IPS DF 6.9 (cell line): ENCODE results near the gene TTLL11.

ENCODE experiments used
- DNase-seq: peaks from one replicate; pipeline ENCODE4 v3.0.0-alpha.2; 2013; ENCODE audit warnings: low read depth, low spot score
- H3K27ac ChIP-seq: one replicate; pipeline ENCODE4 v1.5.1; 2013; ENCODE audit warnings: low read length, control low read depth
- H3K27me3 ChIP-seq: 2 replicates; pipeline ENCODE4 v1.6.1; 2013; ENCODE audit warnings: mild to moderate bottlenecking, low read length; ENCODE audit not compliant: control insufficient read depth, insufficient read depth
- H3K36me3 ChIP-seq: 2 replicates; pipeline ENCODE4 v1.6.1; 2013; ENCODE audit warnings: low read length; ENCODE audit not compliant: control insufficient read depth, insufficient read depth
- H3K4me1 ChIP-seq: 2 replicates; pipeline ENCODE4 v1.6.1; 2013; ENCODE audit warnings: low read length; ENCODE audit not compliant: control insufficient read depth, insufficient read depth
- H3K4me3 ChIP-seq: 2 replicates; pipeline ENCODE4 v1.5.1; 2013; ENCODE audit warnings: mild to moderate bottlenecking, low read length
- H3K9me3 ChIP-seq: 2 replicates; pipeline ENCODE4 v1.6.1; 2013; ENCODE audit warnings: low read length, inconsistent platforms; ENCODE audit not compliant: control insufficient read depth, insufficient read depth
- WGBS: extraction: QIAGEN DNeasy Blood & Tissue Kit; methylation state at CpG from one replicate; pipeline ENCODE4 v1.1.7; 2013; ENCODE audit warnings: mixed read lengths, missing lambda C conversion rate; ENCODE audit not compliant: insufficient read length, insufficient coverage; 5-methylcytosine and 5-hydroxymethylcytosine counted together

TTLL11 gene

GRCh38 chr9:122029898-122030297, 63.2 kb downstream of the TTLL11 start:
- no CpG with 5 or more reads among the region's 3 CpGs for WGBS
- Histone ChIP-seq H3K9me3 (no peaks in the 10 kb centered on the region), H3K27me3 (no peaks in the 10 kb centered on the region)

GRCh38 chr9:122028089-122028488, 65.0 kb downstream of the TTLL11 start:
- Histone ChIP-seq H3K27me3 (no peaks in the 10 kb centered on the region), H3K9me3 (no peaks in the 10 kb centered on the region), H3K36me3 (no peaks in the 10 kb centered on the region), H3K4me1 (no peaks in the 10 kb centered on the region), H3K27ac (no peak overlapping the region), H3K4me3 (no peak overlapping the region)
- no peak for DNase-seq
- no CpG with 5 or more reads among the region's 1 CpG for WGBS

More at GRCh38 chr9:122029898-122030297, 63.2 kb downstream of the TTLL11 start:
- no peak for DNase-seq
- H3K36me3 ChIP-seq = no peaks in the 10 kb centered on the region
- H3K4me3 ChIP-seq = no peak overlapping the region
- no peaks in the 10 kb centered on the region; the same call in 1 of the 2 replicates for H3K4me1 ChIP-seq
- no peak overlapping the region for H3K27ac ChIP-seq

GRCh38 chr9:122020398-122020797, 72.7 kb downstream of the TTLL11 start:
- H3K4me3 ChIP-seq = no peak overlapping the region

GRCh38 chr9:122016744-122017143, 76.4 kb downstream of the TTLL11 start:
- Histone ChIP-seq H3K27me3 (no peaks in the 10 kb centered on the region), H3K4me3 (no peak overlapping the region), H3K4me1 (peaks cover 7% of the 10 kb centered on the region), H3K36me3 (no peaks in the 10 kb centered on the region), H3K27ac (no peak overlapping the region), H3K9me3 (no peaks in the 10 kb centered on the region)
- no peak for DNase-seq
- WGBS = no CpG with 5 or more reads among the region's 6 CpGs

More at GRCh38 chr9:122020398-122020797, 72.7 kb downstream of the TTLL11 start:
- Histone ChIP-seq H3K27me3 (no peaks in the 10 kb centered on the region), H3K9me3 (no peaks in the 10 kb centered on the region), H3K27ac (no peak overlapping the region), H3K4me1 (peaks cover 5% of the 10 kb centered on the region), H3K36me3 (no peaks in the 10 kb centered on the region)
- DNase-seq = no peak
- WGBS = no CpG with 5 or more reads among the region's 2 CpGs

GRCh38 chr9:122016309-122016708, 76.8 kb downstream of the TTLL11 start:
- no CpG with 5 or more reads among the region's 7 CpGs for WGBS
- Histone ChIP-seq H3K27ac (no peak overlapping the region), H3K4me3 (no peak overlapping the region), H3K27me3 (no peaks in the 10 kb centered on the region), H3K36me3 (no peaks in the 10 kb centered on the region), H3K4me1 (peaks cover 7% of the 10 kb centered on the region), H3K9me3 (no peaks in the 10 kb centered on the region)
- no peak for DNase-seq

- Histone ChIP-seq H3K27me3 (no peaks in the 10 kb centered on the region), H3K27ac (no peak overlapping the region), H3K9me3 (no peaks in the 10 kb centered on the region), H3K36me3 (no peaks in the 10 kb centered on the region), H3K4me1 (peaks cover 4% of the 10 kb centered on the region; the same call in 1 of the 2 replicates), H3K4me3 (no peak overlapping the region)
- no CpG with 5 or more reads among the region's 11 CpGs for WGBS
- DNase-seq = no peak
Measured at GRCh38 chr9:122015170-122015821, 77.8 kb downstream of the TTLL11 start.

GRCh38 chr9:122011818-122012498, 81.2 kb downstream of the TTLL11 start:
- Histone ChIP-seq H3K27ac (no peak overlapping the region), H3K9me3 (no peaks in the 10 kb centered on the region), H3K4me3 (no peak overlapping the region), H3K4me1 (peaks cover 3% of the 10 kb centered on the region; the same call in 1 of the 2 replicates), H3K27me3 (no peaks in the 10 kb centered on the region), H3K36me3 (no peaks in the 10 kb centered on the region)
- no peak for DNase-seq
- WGBS = no CpG with 5 or more reads among the region's 4 CpGs

GRCh38 chr9:122008559-122008958, 84.5 kb downstream of the TTLL11 start:
- no peak overlapping the region for H3K4me3 ChIP-seq
- no peaks in the 10 kb centered on the region for H3K9me3 ChIP-seq
- H3K27ac ChIP-seq = no peak overlapping the region
- no peak for DNase-seq
- no peaks in the 10 kb centered on the region for H3K27me3 ChIP-seq
- H3K36me3 ChIP-seq = no peaks in the 10 kb centered on the region
- H3K4me1 ChIP-seq = no peaks in the 10 kb centered on the region
- WGBS = no CpG with 5 or more reads among the region's 10 CpGs

- no CpG with 5 or more reads among the region's 1 CpG for WGBS
- no peaks in the 10 kb centered on the region for H3K27me3 ChIP-seq
- H3K4me1 ChIP-seq = no peaks in the 10 kb centered on the region
- no peak overlapping the region for H3K4me3 ChIP-seq
- no peak for DNase-seq
- no peak overlapping the region for H3K27ac ChIP-seq
- H3K9me3 ChIP-seq = no peaks in the 10 kb centered on the region
- H3K36me3 ChIP-seq = no peaks in the 10 kb centered on the region
Measured at GRCh38 chr9:122007837-122008236, 85.3 kb downstream of the TTLL11 start.

GRCh38 chr9:122005597-122005996, 87.5 kb downstream of the TTLL11 start:
- Histone ChIP-seq H3K4me1 (peaks cover 1% of the 10 kb centered on the region; the same call in 1 of the 2 replicates), H3K27me3 (no peaks in the 10 kb centered on the region), H3K4me3 (no peak overlapping the region), H3K9me3 (no peaks in the 10 kb centered on the region), H3K36me3 (no peaks in the 10 kb centered on the region), H3K27ac (no peak overlapping the region)
- WGBS = no CpG with 5 or more reads among the region's 1 CpG
- no peak for DNase-seq
